BE2C (cell line): ENCODE measurements around the gene AASDHPPT.

Source experiments
- DNase-seq: peaks from one replicate; pipeline ENCODE4 v3.0.0-alpha.2; 2020
- H3K27me3 ChIP-seq: fragments of 250-450 bp; sonication (Bioruptor Pico); 2 replicates; pipeline ENCODE4 v1.5.1; 2020; ENCODE audit warnings: mild to moderate bottlenecking
- H3K36me3 ChIP-seq: fragments of 250-450 bp; sonication (Bioruptor Pico); 2 replicates; pipeline ENCODE4 v1.5.1; 2020; ENCODE audit warnings: mild to moderate bottlenecking
- H3K4me1 ChIP-seq: fragments of 250-450 bp; sonication (Bioruptor Pico); 2 replicates; pipeline ENCODE4 v1.5.1; 2020
- H3K4me3 ChIP-seq: 2 replicates; pipeline ENCODE4 v1.5.1; 2011; ENCODE audit warnings: low read depth, low read length
- H3K9me3 ChIP-seq: fragments of 250-450 bp; sonication (Bioruptor Pico); 2 replicates; pipeline ENCODE4 v1.5.1; 2020
- TF ChIP-seq, protein P1 (sequence below): IDR thresholded peaks from 2 replicates; pipeline ENCODE4 v1.5.1; 2012; ENCODE audit warnings: mild to moderate bottlenecking, low read depth, low read length

AASDHPPT gene

DNA sequence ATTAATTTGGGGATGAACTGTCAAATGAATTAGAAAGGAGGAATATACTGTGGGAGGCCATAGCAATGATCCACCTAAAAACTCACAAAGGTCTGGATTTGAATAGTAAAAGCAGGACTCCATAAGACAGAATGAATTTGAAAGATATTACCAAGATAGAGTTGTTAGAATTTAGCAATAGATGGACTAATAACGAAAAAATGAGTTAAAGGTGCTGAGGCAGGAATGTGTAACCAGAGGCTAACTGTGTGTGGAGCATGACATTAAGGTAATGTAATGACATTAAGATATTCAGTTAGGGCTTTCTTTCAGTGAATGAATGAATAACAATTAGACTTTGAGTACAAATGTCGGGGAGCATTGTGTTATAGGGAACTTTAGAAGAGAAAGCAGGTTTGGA lies 51.3 kb downstream of the AASDHPPT start:
- Histone ChIP-seq H3K9me3 (no peaks in the 10 kb centered on the region), H3K27me3 (peaks cover 28% of the 10 kb centered on the region), H3K4me3 (no peak overlapping the region), H3K4me1 (no peaks in the 10 kb centered on the region; the same call in 1 of the 2 replicates), H3K36me3 (no peaks in the 10 kb centered on the region)
- TF ChIP-seq, protein P1, sequence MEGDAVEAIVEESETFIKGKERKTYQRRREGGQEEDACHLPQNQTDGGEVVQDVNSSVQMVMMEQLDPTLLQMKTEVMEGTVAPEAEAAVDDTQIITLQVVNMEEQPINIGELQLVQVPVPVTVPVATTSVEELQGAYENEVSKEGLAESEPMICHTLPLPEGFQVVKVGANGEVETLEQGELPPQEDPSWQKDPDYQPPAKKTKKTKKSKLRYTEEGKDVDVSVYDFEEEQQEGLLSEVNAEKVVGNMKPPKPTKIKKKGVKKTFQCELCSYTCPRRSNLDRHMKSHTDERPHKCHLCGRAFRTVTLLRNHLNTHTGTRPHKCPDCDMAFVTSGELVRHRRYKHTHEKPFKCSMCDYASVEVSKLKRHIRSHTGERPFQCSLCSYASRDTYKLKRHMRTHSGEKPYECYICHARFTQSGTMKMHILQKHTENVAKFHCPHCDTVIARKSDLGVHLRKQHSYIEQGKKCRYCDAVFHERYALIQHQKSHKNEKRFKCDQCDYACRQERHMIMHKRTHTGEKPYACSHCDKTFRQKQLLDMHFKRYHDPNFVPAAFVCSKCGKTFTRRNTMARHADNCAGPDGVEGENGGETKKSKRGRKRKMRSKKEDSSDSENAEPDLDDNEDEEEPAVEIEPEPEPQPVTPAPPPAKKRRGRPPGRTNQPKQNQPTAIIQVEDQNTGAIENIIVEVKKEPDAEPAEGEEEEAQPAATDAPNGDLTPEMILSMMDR: no peak
- DNase-seq: no peak

DNA sequence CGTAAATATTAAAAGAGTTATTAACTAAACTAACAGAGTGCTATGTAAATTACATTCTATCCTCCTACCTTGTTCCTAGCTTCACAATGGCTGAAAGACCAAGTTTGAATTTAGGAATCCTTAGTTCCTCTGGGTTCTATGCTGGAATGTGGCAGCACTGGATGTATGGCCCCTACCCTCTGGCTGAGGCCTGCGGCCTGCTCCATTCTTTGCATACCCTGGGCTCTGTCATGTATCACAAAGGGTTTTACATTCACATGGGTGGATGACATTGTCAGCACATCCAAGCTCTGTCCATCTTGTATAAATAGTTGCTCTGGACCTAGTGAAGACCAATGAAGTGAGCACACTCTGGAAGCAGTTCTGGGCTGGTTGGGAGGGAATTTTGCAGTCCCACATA lies 54.5 kb downstream of the AASDHPPT start:
- no peaks in the 10 kb centered on the region for H3K4me1 ChIP-seq
- TF ChIP-seq, protein P1: no peak
- no peak for DNase-seq
- no peak overlapping the region for H3K4me3 ChIP-seq
- H3K27me3 ChIP-seq: peaks cover 20% of the 10 kb centered on the region
- no peaks in the 10 kb centered on the region for H3K36me3 ChIP-seq
- no peaks in the 10 kb centered on the region for H3K9me3 ChIP-seq

- Histone ChIP-seq H3K27me3 (peaks cover 13% of the 10 kb centered on the region), H3K9me3 (no peaks in the 10 kb centered on the region; the same call in 1 of the 2 replicates), H3K4me1 (no peaks in the 10 kb centered on the region), H3K36me3 (no peaks in the 10 kb centered on the region), H3K4me3 (no peak overlapping the region)
- TF ChIP-seq, protein P1: no peak
- DNase-seq: no peak
These were observed 55.3 kb downstream of the AASDHPPT start for GRCh38 chr11:106132582-106133354.

- H3K9me3 ChIP-seq: no peaks in the 10 kb centered on the region; the same call in 1 of the 2 replicates
- DNase-seq: no peak
- H3K4me3 ChIP-seq: no peak overlapping the region
- H3K36me3 ChIP-seq: no peaks in the 10 kb centered on the region
- H3K4me1 ChIP-seq: no peaks in the 10 kb centered on the region
- H3K27me3 ChIP-seq: peaks cover 7% of the 10 kb centered on the region
- TF ChIP-seq, protein P1: peak; percentile 34
These were observed 56.1 kb downstream of the AASDHPPT start for GRCh38 chr11:106133529-106133928.

DNA sequence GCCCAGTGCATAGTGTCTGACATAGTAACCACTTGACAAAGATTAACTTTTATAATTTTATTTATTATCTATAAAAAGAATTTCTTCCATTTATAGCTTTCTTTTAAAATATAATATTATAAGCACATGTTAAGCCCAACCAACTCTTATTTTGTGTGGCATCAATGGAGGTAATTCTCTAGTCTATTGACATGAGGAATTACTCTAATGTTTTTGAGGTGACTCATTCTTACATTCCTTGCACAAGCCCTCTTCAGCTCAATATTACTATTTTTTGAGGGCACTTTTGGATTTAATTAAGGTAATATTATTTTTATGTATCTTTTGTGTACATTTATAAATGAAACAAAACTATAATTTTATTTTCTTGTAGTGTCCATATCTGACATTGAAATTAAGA lies 59.6 kb downstream of the AASDHPPT start:
- DNase-seq: no peak
- no peak overlapping the region for H3K4me3 ChIP-seq
- H3K27me3 ChIP-seq: no peaks in the 10 kb centered on the region
- H3K4me1 ChIP-seq: no peaks in the 10 kb centered on the region
- H3K36me3 ChIP-seq: no peaks in the 10 kb centered on the region
- H3K9me3 ChIP-seq: no peaks in the 10 kb centered on the region; the same call in none of the 2 replicates
- TF ChIP-seq, protein P1: no peak

DNA sequence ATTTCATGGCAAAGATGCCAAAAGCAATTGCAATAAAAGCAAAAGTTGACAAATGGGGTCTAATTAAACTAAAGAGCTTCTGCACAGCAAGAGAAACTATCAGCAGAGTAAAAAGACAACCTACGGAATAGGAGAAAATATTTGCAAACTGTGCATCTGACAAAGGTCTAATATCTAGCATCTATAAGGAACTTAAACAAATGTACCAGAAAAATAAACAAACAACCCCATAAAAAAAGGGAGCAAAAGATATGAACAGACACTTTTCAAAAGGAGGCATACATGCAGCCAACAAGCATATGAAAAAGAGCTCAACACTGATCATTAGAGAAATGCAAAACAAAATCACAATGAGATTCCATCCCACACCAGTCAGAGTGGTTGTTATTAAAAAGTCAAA lies 60.3 kb downstream of the AASDHPPT start:
- H3K9me3 ChIP-seq: no peaks in the 10 kb centered on the region; the same call in none of the 2 replicates
- TF ChIP-seq, protein P1: no peak
- DNase-seq: no peak
- no peaks in the 10 kb centered on the region for H3K4me1 ChIP-seq
- no peaks in the 10 kb centered on the region for H3K27me3 ChIP-seq
- H3K36me3 ChIP-seq: no peaks in the 10 kb centered on the region
- no peak overlapping the region for H3K4me3 ChIP-seq
